Neuron (in vitro differentiated cells): ENCODE results near the gene DUSP7.
A peak's percentile ranks its signal among the peaks of the same experiment; 100 is the strongest.

ENCODE experiments used
- H2AFZ ChIP-seq: one replicate; pipeline ENCODE4 v1.6.1; 2013; ENCODE audit warnings: low read depth, mild to moderate bottlenecking, inconsistent platforms, low read length, moderate library complexity
- H3K27me3 ChIP-seq: one replicate; pipeline ENCODE4 v1.6.1; 2013; ENCODE audit warnings: low read length; ENCODE audit not compliant: insufficient read depth
- H3K36me3 ChIP-seq: one replicate; pipeline ENCODE4 v1.6.1; 2013; ENCODE audit warnings: low read length; ENCODE audit not compliant: insufficient read depth
- H3K4me1 ChIP-seq: one replicate; pipeline ENCODE4 v1.6.1; 2013; ENCODE audit warnings: low read length; ENCODE audit not compliant: insufficient read depth
- H3K4me3 ChIP-seq: 2 replicates; pipeline ENCODE4 v1.5.1; 2013; ENCODE audit warnings: mild to moderate bottlenecking, low read length, moderate library complexity
- H3K9me3 ChIP-seq: one replicate; pipeline ENCODE4 v1.6.1; 2013; ENCODE audit warnings: low read length

The DUSP7 gene, protein sequence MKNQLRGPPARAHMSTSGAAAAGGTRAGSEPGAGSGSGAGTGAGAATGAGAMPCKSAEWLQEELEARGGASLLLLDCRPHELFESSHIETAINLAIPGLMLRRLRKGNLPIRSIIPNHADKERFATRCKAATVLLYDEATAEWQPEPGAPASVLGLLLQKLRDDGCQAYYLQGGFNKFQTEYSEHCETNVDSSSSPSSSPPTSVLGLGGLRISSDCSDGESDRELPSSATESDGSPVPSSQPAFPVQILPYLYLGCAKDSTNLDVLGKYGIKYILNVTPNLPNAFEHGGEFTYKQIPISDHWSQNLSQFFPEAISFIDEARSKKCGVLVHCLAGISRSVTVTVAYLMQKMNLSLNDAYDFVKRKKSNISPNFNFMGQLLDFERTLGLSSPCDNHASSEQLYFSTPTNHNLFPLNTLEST

DNA sequence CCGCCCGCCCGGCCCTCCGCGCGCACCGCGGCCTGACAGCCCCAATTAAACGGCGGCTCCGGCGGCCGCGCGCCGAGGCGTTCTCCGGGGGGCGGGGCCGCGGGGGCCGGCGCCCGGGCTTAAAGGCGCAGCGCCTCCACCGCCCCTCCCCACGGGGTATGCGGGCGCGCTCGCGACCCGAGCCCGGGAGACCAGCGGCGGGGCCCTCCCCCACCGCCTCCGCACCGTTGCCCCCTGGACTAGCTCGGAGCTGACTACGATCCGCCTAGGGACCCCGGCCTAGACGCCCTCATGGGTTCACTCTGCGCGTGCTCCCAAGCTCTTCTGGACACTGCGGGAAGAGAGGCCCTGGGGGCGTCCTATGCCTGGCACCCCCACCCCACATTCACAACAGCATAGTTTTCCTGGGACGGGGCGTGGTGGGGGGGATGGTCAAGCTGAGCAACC, at the start of gene DUSP7:
TSS of gene DUSP7 (minus strand) at position 51 of the 447 bp plus-strand sequence. CDS start 205 bp downstream, outside the sequence.
- H3K36me3 ChIP-seq, result peaks cover 12% of the 10 kb centered on the region
- peak within 1 kb of the TSS; percentile 84 for H2AFZ ChIP-seq
- H3K4me1 ChIP-seq, result peaks cover 18% of the 10 kb centered on the region
- peaks cover 31% of the 10 kb centered on the region for H3K27me3 ChIP-seq
- no peaks in the 10 kb centered on the region for H3K9me3 ChIP-seq
- peak within 1 kb of the TSS; percentile 69 for H3K4me3 ChIP-seq

DNA sequence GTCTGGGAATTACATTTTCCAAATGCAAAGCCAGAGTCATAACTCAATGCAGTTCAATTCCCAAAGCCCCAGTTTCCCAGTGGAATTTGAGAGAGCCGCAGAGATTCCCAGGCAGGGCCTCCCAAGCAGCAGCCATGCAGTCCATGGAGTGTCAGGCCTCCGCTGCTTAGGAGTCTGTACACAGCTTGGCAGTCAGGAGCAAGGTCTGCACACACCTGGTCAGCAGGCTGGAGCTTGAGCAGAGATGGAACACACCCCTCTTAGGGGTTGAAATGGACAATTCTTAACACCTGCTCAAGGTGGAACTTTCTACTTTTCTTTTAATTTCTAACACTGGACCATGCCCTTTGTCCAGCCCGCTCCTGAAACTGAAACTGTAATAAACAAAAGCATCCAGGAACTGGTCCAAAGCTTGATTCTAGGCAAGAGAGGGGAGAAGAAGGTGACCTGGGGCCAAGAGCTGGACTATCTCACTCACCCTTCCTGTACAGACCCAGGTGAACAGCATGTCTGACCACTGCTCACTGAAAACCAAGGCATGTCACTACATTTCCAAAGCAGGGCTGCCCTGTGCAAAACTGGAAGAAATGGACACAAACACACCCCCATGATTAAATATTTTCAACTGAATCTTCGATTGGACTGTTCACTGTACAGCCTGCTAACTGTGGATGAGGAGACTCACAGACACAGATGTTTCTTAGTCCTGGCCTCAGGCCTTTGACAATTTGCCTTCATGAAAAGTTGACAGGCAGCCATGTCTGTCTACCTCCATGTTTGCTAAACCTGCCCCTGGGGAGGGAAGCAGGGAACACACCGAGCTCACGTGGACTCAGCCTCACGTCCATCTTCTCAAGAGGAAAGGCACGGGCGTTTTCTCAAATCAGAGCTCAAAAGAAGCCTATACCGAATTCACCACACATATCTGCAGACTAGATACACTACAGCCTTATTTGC, 48.6 kb upstream of the DUSP7 start:
- Histone ChIP-seq H3K4me3 (no peak overlapping the region), H2AFZ (no peak overlapping the region), H3K9me3 (peaks cover 4% of the 10 kb centered on the region), H3K36me3 (peaks cover 3% of the 10 kb centered on the region), H3K4me1 (peaks cover 16% of the 10 kb centered on the region), H3K27me3 (no peaks in the 10 kb centered on the region)

DNA sequence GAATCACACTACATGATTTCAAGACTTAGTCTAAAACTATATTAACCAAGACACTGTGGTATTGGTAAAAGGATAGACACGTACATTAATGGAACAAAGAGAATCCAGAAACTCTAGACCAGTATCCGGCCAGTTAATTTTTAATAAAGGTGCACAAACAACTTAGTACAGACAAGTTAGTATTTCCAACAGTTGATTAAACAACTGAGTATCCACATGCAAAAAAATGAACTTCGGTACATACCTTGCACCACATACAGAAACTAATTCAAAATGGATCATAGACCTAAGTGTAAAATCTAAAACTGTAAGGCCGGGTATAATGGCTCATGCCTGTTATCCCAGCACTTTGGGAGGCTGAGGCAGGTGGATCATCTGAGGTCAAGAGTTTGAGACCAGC, 46.6 kb upstream of the DUSP7 start:
- no peaks in the 10 kb centered on the region for H3K27me3 ChIP-seq
- H3K9me3 ChIP-seq, result peaks cover 4% of the 10 kb centered on the region
- H2AFZ ChIP-seq, result no peak overlapping the region
- no peak overlapping the region for H3K4me3 ChIP-seq
- H3K4me1 ChIP-seq, result no peaks in the 10 kb centered on the region
- peaks cover 3% of the 10 kb centered on the region for H3K36me3 ChIP-seq

DNA sequence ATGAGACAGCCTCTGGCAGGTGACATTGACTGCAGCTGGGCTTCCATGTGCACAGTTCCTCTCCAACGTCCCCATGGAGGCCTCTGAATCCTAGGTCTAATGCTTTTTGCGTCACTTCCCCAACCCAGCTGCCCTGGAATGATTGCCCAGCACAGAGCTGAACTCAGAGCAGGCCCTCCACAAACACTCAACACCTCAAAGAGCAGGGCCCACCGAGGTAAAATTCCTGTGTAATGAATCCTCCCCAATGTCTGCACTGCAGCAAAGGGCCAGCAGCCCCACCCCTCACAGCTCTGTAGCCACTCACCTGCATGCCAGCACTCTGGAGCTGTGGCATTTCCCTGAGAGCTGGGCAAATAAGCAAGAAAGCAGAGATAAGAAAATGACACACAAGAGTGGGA, 42.6 kb upstream of the DUSP7 start:
- Histone ChIP-seq H2AFZ (no peak overlapping the region), H3K9me3 (peaks cover 4% of the 10 kb centered on the region), H3K36me3 (no peaks in the 10 kb centered on the region), H3K4me1 (no peaks in the 10 kb centered on the region), H3K27me3 (no peaks in the 10 kb centered on the region), H3K4me3 (no peak overlapping the region)

DNA sequence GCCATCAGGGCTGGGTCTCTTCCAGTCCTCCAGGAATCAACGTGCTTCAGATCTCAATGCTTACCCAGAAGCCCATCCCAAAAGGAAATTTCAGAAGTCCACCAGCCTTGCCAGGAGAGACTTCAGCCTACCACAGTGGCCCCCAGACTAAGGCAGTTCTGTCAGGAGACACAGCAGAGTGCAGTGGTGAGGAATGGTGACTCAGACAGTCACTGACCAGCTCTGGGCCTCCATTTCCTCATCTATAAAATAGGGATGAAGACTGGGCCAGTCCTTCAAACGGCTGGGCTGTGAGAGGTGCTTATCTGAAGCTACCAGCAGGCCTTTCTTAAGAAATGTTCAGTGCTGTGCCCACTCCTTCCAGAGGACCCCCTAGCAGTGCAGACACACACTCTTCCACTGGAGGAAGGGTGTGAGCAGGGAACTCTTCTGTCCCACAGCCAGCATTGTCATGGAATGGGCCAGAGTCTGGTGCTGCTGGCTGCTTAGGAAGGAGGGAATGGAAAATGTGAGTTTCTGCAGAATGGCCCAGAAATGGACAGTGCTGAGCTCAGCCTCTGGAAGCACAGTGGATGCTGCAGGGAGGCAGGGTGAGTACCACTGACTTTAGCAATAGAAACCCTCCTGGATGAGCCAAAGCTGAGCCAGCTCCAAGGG, 41.6 kb upstream of the DUSP7 start:
- Histone ChIP-seq H3K9me3 (peaks cover 2% of the 10 kb centered on the region), H3K4me3 (no peak overlapping the region), H3K36me3 (peaks cover 4% of the 10 kb centered on the region), H3K4me1 (no peaks in the 10 kb centered on the region), H3K27me3 (no peaks in the 10 kb centered on the region), H2AFZ (no peak overlapping the region)

DNA sequence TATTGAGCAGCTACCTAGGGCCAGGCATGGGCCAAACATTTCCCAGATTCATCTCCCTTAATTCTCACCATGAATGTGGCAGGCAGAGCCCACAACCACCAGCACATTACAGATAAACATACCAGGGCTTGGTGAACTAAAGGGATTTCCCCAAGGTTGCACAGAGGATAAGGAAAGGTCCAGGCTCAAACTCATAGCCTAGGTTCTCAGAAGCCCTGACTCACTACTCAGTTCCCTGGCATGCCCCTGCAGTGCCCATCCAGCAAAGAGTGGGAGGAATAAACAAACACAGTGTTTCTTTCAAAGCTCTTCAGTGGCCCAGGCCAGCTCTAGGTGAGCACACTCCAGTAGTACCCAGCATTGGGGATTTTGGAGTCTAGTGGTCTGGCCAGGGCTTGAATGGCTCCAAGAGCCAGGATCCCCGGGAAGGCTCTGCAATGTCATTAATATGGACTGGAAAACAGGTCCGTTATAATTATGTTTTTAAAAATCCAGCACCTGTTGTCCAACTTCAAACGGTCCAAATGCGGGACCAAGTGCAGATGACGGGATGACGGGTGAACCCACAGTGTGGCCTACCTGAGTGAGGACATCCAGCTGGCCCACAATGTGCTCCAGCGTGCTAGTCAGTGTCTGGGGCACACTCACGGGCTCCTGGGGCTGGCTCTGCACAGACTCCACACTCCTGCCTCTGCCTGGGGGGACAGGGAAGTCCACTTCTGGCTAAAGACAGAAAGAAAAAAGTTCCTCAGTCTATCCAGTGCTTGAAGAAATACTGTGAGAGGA, 39.8 kb upstream of the DUSP7 start:
- Histone ChIP-seq H3K4me3 (no peak overlapping the region), H2AFZ (no peak overlapping the region), H3K36me3 (peaks cover 5% of the 10 kb centered on the region)

DNA sequence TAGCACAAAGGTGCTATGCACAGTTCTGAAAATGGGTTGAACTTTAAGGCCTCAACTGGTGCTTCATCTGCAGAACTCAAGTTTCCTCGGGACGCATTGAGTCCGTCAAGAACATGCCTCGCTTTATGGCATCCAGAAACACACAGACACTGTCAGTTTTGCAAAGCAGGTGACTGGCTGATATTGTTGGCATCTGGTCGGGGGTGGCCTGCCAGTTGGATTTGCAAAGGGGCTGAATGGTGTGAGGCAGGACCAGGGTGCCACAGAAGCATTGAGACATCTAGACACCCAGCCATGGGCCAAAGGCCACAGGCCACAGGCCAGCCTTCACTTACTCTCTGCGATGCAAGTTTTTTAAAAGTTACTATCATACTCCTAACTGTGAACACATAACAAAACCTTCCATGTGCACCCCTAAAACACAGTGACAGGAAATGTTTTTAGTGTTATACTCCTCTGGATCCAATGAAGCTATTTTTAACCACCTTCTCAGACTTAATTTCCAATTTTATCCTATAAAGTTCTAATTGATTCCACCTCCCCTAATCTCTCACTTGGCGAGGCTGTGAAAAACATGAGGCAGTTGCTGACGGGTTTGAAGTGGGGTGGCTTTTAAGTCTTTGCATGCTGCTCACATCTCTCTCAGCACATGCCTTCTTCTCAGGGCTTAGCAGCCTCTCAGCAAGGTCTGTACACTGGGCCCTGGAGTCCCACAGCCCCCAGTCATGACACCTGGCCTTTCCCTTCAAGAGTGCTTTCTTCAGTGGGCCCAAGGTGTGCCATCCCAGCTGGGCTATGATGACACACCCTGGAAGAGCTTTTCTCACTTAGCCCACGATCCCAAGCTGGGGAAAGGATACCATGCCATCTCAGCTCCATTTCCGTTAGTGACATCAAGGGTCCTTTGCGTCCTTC, 38.5 kb upstream of the DUSP7 start:
- H2AFZ ChIP-seq, result no peak overlapping the region

More for the DNA sequence above, 39.8 kb upstream of the DUSP7 start:
- no peaks in the 10 kb centered on the region for H3K27me3 ChIP-seq
- peaks cover 2% of the 10 kb centered on the region for H3K9me3 ChIP-seq
- H3K4me1 ChIP-seq, result peaks cover 5% of the 10 kb centered on the region

DNA sequence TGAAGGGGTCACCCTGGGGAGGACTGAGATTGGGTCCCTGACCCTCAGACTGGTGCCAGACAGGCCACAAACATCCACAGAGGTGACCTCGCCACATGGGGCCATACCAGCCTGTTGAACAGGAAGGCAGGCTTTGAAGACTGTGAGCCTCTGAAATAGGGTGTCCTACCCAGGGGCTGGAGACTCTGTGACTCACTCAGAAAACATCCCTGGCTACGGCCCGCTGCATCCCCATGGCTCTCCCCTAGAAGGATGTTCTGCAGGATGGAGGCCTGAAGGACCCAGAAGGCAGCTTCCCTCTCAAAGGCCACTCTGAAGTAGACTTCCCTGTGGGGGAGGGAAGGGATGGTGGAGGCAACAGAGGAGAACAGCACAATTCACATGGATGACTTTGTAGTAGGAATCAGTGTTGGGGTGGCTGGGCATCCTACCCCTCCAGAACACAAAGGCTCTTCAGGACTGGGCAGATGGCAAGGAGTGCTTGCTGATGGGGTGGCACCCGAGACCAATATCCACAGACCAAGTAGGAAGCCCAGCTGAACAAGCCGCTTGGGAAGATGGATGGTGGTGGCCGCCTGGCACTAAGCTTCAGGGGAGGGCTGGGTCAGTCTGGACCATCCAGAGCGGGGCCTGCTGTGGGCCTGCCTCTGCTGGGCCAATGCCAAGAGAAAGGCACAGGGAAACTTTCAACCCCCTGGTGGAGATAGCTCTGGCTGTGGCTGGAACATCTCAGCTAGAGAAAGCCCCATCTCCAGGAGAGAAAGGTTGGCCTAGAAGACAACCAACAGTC, 37.6 kb upstream of the DUSP7 start:
- Histone ChIP-seq H3K4me3 (no peak overlapping the region), H3K4me1 (peaks cover 7% of the 10 kb centered on the region), H2AFZ (no peak overlapping the region), H3K27me3 (no peaks in the 10 kb centered on the region), H3K9me3 (no peaks in the 10 kb centered on the region), H3K36me3 (peaks cover 5% of the 10 kb centered on the region)

More for the DNA sequence above, 38.5 kb upstream of the DUSP7 start:
- Histone ChIP-seq H3K4me1 (peaks cover 5% of the 10 kb centered on the region), H3K36me3 (peaks cover 5% of the 10 kb centered on the region), H3K27me3 (no peaks in the 10 kb centered on the region), H3K4me3 (no peak overlapping the region), H3K9me3 (no peaks in the 10 kb centered on the region)

DNA sequence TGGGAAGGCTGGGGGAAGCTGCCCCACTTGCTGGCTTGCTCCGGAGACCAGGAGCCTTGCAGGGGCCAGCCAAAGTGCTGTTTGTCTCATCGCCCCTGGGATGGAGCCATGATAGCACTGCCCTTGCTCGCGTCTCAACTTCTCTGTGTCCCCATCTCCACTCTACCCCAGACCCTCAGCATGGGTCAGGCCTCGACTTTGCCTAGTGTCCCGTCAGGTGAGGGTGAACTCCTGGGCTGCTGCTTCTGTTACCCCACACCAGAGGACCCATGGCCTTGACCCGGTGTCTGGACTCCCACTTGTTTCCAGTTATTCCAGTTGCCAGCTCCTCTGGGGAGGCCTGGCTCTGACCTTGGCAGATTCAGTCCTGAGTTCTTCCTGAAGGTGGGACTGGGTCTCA, 36.5 kb upstream of the DUSP7 start:
- Histone ChIP-seq H3K4me1 (peaks cover 14% of the 10 kb centered on the region), H3K4me3 (no peak overlapping the region), H3K36me3 (peaks cover 5% of the 10 kb centered on the region), H3K9me3 (no peaks in the 10 kb centered on the region), H3K27me3 (no peaks in the 10 kb centered on the region), H2AFZ (no peak overlapping the region)

DNA sequence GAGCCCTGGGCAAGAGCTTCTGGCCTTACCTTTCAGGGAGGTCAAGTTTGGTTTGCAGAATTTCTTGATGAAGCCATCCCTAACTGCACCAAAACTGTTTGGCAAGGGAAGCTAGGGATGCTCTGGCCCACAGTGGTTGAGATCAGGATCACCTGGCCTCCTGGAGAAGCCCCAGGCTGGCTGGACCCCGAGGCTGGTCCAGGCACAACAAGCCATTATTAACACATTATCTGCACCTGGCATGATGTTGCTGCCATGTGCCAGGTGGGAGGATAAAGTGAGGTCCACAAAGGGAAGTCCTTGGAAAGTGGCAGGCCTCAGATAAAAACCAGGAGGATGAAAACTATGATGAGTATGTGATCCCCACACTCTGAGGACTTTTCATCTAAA, 35.9 kb upstream of the DUSP7 start:
- no peak overlapping the region for H3K4me3 ChIP-seq
- H2AFZ ChIP-seq, result no peak overlapping the region
- peaks cover 14% of the 10 kb centered on the region for H3K4me1 ChIP-seq
- no peaks in the 10 kb centered on the region for H3K27me3 ChIP-seq
- peaks cover 5% of the 10 kb centered on the region for H3K36me3 ChIP-seq
- no peaks in the 10 kb centered on the region for H3K9me3 ChIP-seq
